Measurements from ENCODE around the gene DUSP3.

Gene DUSP3

DNA sequence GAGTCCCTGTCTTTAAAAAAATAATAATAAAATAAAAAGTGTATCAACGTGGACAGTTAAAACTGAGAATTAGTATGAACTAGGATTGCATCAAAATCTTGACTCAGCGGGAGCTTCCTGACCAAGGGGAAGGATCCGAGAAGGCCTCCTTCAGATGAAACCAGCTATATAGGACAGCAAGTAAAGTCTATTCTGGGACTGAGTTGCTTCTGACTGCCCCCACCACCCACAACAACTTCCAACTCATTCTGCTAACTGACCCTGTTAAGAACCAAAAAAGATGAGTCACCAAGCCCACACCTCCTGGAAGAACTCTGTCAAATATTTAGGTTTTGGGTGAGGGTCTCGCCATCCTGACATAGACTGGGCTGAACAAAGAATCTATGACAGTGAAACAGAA, 29.3 kb upstream of the DUSP3 start:
- TF ChIP-seq POLR2AphosphoS5 (IDR thresholded peaks at IDR 0.05; ENCODE audit: low read depth, low read length) (no peak), TAF1 (IDR thresholded peaks at IDR 0.05; ENCODE audit: borderline replicate concordance, insufficient read depth, low read length) (no peak), SIN3A (IDR thresholded peaks at IDR 0.05; ENCODE audit: borderline replicate concordance, insufficient read depth, low read length) (no peak), FOXP2 (optimal IDR thresholded peaks at IDR 0.05; ENCODE audit: borderline replicate concordance, extremely low read depth, extremely low read length, insufficient read depth) (no peak)
- TF ChIP-seq, protein P1, sequence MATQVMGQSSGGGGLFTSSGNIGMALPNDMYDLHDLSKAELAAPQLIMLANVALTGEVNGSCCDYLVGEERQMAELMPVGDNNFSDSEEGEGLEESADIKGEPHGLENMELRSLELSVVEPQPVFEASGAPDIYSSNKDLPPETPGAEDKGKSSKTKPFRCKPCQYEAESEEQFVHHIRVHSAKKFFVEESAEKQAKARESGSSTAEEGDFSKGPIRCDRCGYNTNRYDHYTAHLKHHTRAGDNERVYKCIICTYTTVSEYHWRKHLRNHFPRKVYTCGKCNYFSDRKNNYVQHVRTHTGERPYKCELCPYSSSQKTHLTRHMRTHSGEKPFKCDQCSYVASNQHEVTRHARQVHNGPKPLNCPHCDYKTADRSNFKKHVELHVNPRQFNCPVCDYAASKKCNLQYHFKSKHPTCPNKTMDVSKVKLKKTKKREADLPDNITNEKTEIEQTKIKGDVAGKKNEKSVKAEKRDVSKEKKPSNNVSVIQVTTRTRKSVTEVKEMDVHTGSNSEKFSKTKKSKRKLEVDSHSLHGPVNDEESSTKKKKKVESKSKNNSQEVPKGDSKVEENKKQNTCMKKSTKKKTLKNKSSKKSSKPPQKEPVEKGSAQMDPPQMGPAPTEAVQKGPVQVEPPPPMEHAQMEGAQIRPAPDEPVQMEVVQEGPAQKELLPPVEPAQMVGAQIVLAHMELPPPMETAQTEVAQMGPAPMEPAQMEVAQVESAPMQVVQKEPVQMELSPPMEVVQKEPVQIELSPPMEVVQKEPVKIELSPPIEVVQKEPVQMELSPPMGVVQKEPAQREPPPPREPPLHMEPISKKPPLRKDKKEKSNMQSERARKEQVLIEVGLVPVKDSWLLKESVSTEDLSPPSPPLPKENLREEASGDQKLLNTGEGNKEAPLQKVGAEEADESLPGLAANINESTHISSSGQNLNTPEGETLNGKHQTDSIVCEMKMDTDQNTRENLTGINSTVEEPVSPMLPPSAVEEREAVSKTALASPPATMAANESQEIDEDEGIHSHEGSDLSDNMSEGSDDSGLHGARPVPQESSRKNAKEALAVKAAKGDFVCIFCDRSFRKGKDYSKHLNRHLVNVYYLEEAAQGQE (IDR thresholded peaks at IDR 0.05; ENCODE audit: insufficient read depth in 1 of 2, low read depth in 2 of 2, low read length in 2 of 2) = no peak

DNA sequence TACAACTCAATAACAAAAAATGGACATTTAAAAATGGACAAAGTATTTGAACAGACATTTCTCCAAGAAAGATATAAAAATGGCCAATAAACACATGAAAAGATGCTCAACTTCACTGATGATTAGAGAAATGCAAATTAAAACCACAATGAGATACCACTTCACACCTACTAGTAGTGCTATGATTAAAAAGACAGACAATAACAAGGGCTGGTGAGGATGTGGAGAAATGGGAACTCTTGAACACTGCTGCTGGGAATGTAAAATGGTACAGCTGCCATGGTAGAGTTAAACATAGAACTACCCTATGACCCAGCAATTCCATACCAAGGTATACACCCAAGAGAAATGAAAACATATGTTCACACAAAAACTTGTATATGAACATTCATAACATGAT, 26.3 kb upstream of the DUSP3 start:
- TF ChIP-seq SIN3A (IDR thresholded peaks at IDR 0.05; ENCODE audit: borderline replicate concordance, insufficient read depth, low read length) (no peak), POLR2AphosphoS5 (IDR thresholded peaks at IDR 0.05; ENCODE audit: low read depth, low read length) (no peak), FOXP2 (optimal IDR thresholded peaks at IDR 0.05; ENCODE audit: borderline replicate concordance, extremely low read depth, extremely low read length, insufficient read depth) (no peak), TAF1 (IDR thresholded peaks at IDR 0.05; ENCODE audit: borderline replicate concordance, insufficient read depth, low read length) (no peak)
- TF ChIP-seq, protein P1 (IDR thresholded peaks at IDR 0.05; ENCODE audit: insufficient read depth in 1 of 2, low read depth in 2 of 2, low read length in 2 of 2) = no peak

DNA sequence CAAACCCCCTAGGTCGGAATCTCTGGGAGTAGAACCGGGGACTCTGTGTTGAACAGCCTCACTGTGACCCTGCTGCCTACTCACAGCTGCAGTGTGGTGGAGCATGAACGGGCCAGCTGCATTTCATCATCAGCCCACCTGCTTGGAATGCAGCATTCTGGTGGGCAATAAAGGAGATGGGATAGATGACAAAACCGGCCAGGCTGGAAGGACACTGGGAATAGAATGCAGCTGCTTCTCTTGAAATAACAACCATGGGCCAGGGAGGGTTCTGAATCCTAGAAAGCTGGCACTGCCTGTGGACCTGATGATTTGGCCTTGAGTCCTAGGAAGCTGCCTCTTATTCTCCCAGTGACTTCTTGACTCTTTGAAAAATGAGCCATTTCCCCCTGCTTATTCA, 25.0 kb upstream of the DUSP3 start:
- TF ChIP-seq POLR2AphosphoS5 (IDR thresholded peaks at IDR 0.05; ENCODE audit: low read depth, low read length) (no peak), FOXP2 (optimal IDR thresholded peaks at IDR 0.05; ENCODE audit: borderline replicate concordance, extremely low read depth, extremely low read length, insufficient read depth) (no peak), TAF1 (IDR thresholded peaks at IDR 0.05; ENCODE audit: borderline replicate concordance, insufficient read depth, low read length) (no peak), SIN3A (IDR thresholded peaks at IDR 0.05; ENCODE audit: borderline replicate concordance, insufficient read depth, low read length) (no peak)
- TF ChIP-seq, protein P1 (IDR thresholded peaks at IDR 0.05; ENCODE audit: insufficient read depth in 1 of 2, low read depth in 2 of 2, low read length in 2 of 2) = no peak

GRCh38 chr17:43801844-43802243, 23.1 kb upstream of the DUSP3 start:
- no peak for TF ChIP-seq TAF1 (IDR thresholded peaks at IDR 0.05; ENCODE audit: borderline replicate concordance, insufficient read depth, low read length)
- no peak for TF ChIP-seq FOXP2 (optimal IDR thresholded peaks at IDR 0.05; ENCODE audit: borderline replicate concordance, extremely low read depth, extremely low read length, insufficient read depth)
- no peak for TF ChIP-seq SIN3A (IDR thresholded peaks at IDR 0.05; ENCODE audit: borderline replicate concordance, insufficient read depth, low read length)
- TF ChIP-seq POLR2AphosphoS5 (IDR thresholded peaks at IDR 0.05; ENCODE audit: low read depth, low read length) = no peak
- TF ChIP-seq, protein P1 (IDR thresholded peaks at IDR 0.05; ENCODE audit: insufficient read depth in 1 of 2, low read depth in 2 of 2, low read length in 2 of 2) = no peak

GRCh38 chr17:43800736-43801135, 22.0 kb upstream of the DUSP3 start:
- no peak for TF ChIP-seq SIN3A (IDR thresholded peaks at IDR 0.05; ENCODE audit: borderline replicate concordance, insufficient read depth, low read length)
- TF ChIP-seq, protein P1 (IDR thresholded peaks at IDR 0.05; ENCODE audit: insufficient read depth in 1 of 2, low read depth in 2 of 2, low read length in 2 of 2) = no peak
- no peak for TF ChIP-seq POLR2AphosphoS5 (IDR thresholded peaks at IDR 0.05; ENCODE audit: low read depth, low read length)
- TF ChIP-seq TAF1 (IDR thresholded peaks at IDR 0.05; ENCODE audit: borderline replicate concordance, insufficient read depth, low read length) = no peak
- TF ChIP-seq FOXP2 (optimal IDR thresholded peaks at IDR 0.05; ENCODE audit: borderline replicate concordance, extremely low read depth, extremely low read length, insufficient read depth) = no peak

All from PFSK-1 (cell line).